ENCODE measurements around the gene HTR7. TPM values are rescaled to one million over a fixed set of nuclear protein-coding genes. Genes with fewer than 3 reads are reported as not detected.

HTR7 gene
- total RNA-seq, 1 donor from 2014 or later = 0.24 TPM

DNA sequence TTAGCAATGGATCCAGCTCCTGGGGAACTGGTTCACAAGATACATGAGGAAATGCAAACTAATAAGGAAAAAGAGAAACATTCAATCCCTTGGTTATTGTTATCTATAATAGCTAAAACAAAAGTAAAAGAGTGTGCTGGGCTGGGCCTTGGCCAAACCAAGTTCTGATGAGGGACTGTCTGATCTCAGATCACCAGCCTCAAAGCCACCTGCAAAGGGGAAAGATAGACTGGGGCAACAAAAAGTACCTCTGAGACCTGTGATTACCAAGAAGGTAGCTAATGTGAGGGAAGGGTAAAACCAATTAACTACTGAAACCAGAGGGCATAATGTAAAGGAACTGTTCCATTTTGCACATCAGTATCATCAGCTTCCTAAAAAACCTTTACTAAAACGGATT lies 51.2 kb downstream of the HTR7 start:
- no peaks in the 10 kb centered on the region for H3K4me1 Mint-ChIP-seq (ENCODE audit: unreplicated experiment)

GRCh38 chr10:90805206-90805605 lies 52.6 kb downstream of the HTR7 start:
- Mint-ChIP-seq H3K36me3 (ENCODE audit: unreplicated experiment) (no peaks in the 10 kb centered on the region), H3K27ac (ENCODE audit: unreplicated experiment) (no peak overlapping the region), H3K27me3 (ENCODE audit: unreplicated experiment) (peaks cover 2% of the 10 kb centered on the region), H3K4me1 (ENCODE audit: unreplicated experiment) (no peaks in the 10 kb centered on the region), H3K9me3 (ENCODE audit: unreplicated experiment) (no peaks in the 10 kb centered on the region), H3K4me3 (ENCODE audit: unreplicated experiment) (no peak overlapping the region)
- DNase-seq (ENCODE audit: extremely low spot score, unreplicated experiment) = no peak
- TF ChIP-seq, protein P1, sequence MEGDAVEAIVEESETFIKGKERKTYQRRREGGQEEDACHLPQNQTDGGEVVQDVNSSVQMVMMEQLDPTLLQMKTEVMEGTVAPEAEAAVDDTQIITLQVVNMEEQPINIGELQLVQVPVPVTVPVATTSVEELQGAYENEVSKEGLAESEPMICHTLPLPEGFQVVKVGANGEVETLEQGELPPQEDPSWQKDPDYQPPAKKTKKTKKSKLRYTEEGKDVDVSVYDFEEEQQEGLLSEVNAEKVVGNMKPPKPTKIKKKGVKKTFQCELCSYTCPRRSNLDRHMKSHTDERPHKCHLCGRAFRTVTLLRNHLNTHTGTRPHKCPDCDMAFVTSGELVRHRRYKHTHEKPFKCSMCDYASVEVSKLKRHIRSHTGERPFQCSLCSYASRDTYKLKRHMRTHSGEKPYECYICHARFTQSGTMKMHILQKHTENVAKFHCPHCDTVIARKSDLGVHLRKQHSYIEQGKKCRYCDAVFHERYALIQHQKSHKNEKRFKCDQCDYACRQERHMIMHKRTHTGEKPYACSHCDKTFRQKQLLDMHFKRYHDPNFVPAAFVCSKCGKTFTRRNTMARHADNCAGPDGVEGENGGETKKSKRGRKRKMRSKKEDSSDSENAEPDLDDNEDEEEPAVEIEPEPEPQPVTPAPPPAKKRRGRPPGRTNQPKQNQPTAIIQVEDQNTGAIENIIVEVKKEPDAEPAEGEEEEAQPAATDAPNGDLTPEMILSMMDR (IDR thresholded peaks at IDR 0.05) = no peak

More for the DNA sequence above, 51.2 kb downstream of the HTR7 start:
- Mint-ChIP-seq H3K27me3 (ENCODE audit: unreplicated experiment) (peaks cover 2% of the 10 kb centered on the region), H3K4me3 (ENCODE audit: unreplicated experiment) (no peak overlapping the region), H3K27ac (ENCODE audit: unreplicated experiment) (no peak overlapping the region), H3K36me3 (ENCODE audit: unreplicated experiment) (no peaks in the 10 kb centered on the region), H3K9me3 (ENCODE audit: unreplicated experiment) (no peaks in the 10 kb centered on the region)
- no peak for DNase-seq (ENCODE audit: extremely low spot score, unreplicated experiment)
- TF ChIP-seq, protein P1 (IDR thresholded peaks at IDR 0.05) = no peak

GRCh38 chr10:90804354-90804753 lies 53.5 kb downstream of the HTR7 start:
- DNase-seq (ENCODE audit: extremely low spot score, unreplicated experiment) = no peak
- H3K9me3 Mint-ChIP-seq (ENCODE audit: unreplicated experiment) = no peaks in the 10 kb centered on the region
- H3K27me3 Mint-ChIP-seq (ENCODE audit: unreplicated experiment) = peaks cover 2% of the 10 kb centered on the region
- no peaks in the 10 kb centered on the region for H3K36me3 Mint-ChIP-seq (ENCODE audit: unreplicated experiment)
- H3K27ac Mint-ChIP-seq (ENCODE audit: unreplicated experiment) = no peak overlapping the region
- no peak overlapping the region for H3K4me3 Mint-ChIP-seq (ENCODE audit: unreplicated experiment)
- TF ChIP-seq, protein P1 (IDR thresholded peaks at IDR 0.05) = no peak
- no peaks in the 10 kb centered on the region for H3K4me1 Mint-ChIP-seq (ENCODE audit: unreplicated experiment)

GRCh38 chr10:90801608-90802007 lies 56.2 kb downstream of the HTR7 start:
- TF ChIP-seq, protein P1 (IDR thresholded peaks at IDR 0.05) = no peak
- Mint-ChIP-seq H3K4me3 (ENCODE audit: unreplicated experiment) (no peak overlapping the region), H3K27ac (ENCODE audit: unreplicated experiment) (no peak overlapping the region), H3K9me3 (ENCODE audit: unreplicated experiment) (no peaks in the 10 kb centered on the region), H3K4me1 (ENCODE audit: unreplicated experiment) (no peaks in the 10 kb centered on the region), H3K27me3 (ENCODE audit: unreplicated experiment) (peaks cover 2% of the 10 kb centered on the region), H3K36me3 (ENCODE audit: unreplicated experiment) (no peaks in the 10 kb centered on the region)
- DNase-seq (ENCODE audit: extremely low spot score, unreplicated experiment) = no peak

DNA sequence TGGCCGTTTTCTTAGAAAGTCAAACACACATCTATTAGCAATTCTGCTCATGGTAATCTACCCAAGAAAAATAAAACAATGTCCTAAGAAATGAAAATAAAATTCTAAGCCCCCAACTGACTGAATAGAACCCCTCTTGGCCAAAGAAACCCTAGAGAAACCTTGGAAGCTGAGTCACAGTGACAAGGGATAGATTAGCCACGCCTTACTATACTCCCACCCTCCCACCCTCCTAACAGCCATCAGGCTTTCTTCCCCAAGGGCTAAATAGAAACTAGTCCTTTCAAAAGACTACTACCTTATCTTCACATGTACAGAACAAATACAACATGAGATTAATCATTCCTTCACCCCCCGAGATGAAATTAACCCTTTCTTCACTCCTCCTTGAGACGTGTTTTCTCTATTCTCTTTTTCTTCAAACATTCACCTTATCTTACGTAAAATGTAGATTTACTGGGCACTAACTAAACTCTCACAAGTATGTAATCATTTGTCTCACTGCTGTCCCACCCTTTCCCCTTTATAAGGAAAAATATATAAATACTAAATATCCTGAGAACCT lies 57.5 kb downstream of the HTR7 start:
- H3K4me1 Mint-ChIP-seq (ENCODE audit: unreplicated experiment) = no peaks in the 10 kb centered on the region
- no peaks in the 10 kb centered on the region for H3K9me3 Mint-ChIP-seq (ENCODE audit: unreplicated experiment)
- H3K4me3 Mint-ChIP-seq (ENCODE audit: unreplicated experiment) = no peak overlapping the region

More for the DNA sequence above, 57.5 kb downstream of the HTR7 start:
- Mint-ChIP-seq H3K27ac (ENCODE audit: unreplicated experiment) (no peak overlapping the region), H3K27me3 (ENCODE audit: unreplicated experiment) (peaks cover 7% of the 10 kb centered on the region), H3K36me3 (ENCODE audit: unreplicated experiment) (no peaks in the 10 kb centered on the region)
- TF ChIP-seq, protein P1 (IDR thresholded peaks at IDR 0.05) = no peak
- DNase-seq (ENCODE audit: extremely low spot score, unreplicated experiment) = no peak
